GM19043 (cell line): ENCODE data around the gene RPL27A.

Source experiments
- ATAC-seq: cut with Tn5 transposase; IDR thresholded peaks from one replicate; pipeline ENCODE4 v1.9.1; 2021; ENCODE audit warnings: low read depth; ENCODE audit not compliant: unreplicated experiment

RPL27A gene

GRCh38 chr11:8672346-8672745, 10.2 kb upstream of the RPL27A start:
- no peak for ATAC-seq

DNA sequence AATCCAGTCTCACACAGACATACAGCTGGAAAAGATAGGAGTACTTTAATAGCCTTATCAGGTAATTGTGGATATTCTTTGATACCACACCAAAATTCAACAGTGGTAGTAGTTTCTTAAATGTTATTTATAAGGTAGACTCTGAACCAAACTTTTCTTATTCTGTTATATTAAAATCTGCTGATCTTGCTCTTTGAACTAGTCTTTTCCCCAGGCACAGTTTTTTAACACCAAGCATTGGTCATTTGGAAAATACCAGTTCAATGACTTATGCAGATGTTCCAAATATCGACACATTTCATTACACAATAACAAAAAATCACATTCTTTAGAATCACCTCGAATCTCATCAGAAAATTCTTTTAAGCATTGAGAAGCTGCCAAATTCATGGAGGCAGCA, 7.7 kb upstream of the RPL27A start:
- ATAC-seq: no peak

DNA sequence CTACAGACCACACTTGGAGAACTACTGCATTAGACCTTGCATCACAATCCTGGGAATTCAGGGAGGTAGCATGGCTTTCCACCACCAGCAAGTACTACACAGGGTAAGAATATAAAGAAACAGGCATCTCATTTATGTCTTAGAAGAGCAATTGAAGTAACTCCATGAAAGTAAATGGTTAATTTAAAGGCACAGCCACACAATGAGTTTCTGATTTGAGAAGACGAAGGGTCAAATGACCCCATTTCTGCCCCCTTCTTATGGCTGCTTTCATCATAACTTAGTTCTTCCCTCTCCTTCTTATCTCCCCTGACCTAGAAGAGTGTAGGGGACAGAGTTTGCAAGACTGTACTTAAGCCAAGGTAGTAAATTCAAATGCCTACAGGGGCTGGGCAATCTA, 6.1 kb upstream of the RPL27A start:
- ATAC-seq: no peak

GRCh38 chr11:8679006-8679405, 3.6 kb upstream of the RPL27A start:
- no peak for ATAC-seq

- ATAC-seq: peak; percentile 20
These were observed 722 bp upstream of the RPL27A start for GRCh38 chr11:8681837-8682302.

- ATAC-seq: no peak
These were observed 669 bp downstream of the RPL27A start for GRCh38 chr11:8683115-8683807.

GRCh38 chr11:8684600-8685290, 2.2 kb downstream of the RPL27A start:
- no peak for ATAC-seq

- ATAC-seq: no peak
These were observed 2.7 kb downstream of the RPL27A start for GRCh38 chr11:8685306-8685705.

GRCh38 chr11:8685820-8686219, 3.2 kb downstream of the RPL27A start:
- ATAC-seq: no peak

- no peak for ATAC-seq
These were observed 3.7 kb downstream of the RPL27A start for GRCh38 chr11:8686325-8686724.

DNA sequence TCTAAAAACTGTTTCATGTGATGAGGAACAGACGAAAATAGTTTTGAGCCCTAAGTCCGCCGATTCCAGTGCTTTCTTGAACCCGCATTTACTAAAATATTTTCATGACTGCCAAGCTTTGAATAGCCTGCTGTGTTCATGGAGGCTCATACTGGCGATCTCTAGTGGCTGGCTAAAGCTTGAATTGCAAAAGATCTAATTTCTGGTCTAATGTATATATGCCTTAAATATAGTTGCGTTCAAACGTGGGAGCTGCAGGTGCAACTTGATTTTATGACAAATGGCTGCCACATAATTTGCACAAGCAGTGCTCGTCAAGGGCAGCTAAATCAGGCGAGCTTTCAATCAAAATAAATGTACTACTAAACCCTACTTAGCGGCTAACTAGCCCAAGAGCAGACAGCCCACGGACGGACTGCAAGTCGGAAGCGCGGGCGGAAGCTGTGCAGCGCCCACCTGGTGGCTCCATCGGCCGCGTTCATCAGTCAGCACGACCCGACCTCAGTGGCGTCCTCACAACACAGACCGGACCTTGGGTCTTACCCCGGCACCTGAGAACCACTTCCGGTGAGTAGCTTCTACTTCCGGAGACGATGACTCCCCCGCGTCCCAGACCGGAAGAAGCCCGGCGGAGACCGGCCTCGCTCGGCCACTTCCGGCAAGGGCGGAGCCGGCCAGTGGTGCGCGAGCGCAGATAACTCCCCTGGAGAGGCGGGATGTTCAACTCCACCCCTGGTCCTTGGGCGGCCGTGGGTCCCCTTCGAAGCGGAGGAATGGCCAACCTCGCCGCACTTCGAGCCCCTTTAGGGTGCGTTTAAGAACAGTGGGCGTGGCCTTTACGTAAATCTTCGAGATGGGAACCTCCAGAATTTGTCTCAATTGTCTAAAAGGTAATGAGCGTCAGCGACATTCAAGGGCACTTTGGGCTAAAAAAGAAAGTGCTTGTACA, 6.1 kb downstream of the RPL27A start:
- peak; percentile 93 for ATAC-seq

- ATAC-seq: no peak
These were observed 7.2 kb downstream of the RPL27A start for GRCh38 chr11:8689726-8690255.

GRCh38 chr11:8690374-8691342, 8.1 kb downstream of the RPL27A start:
- ATAC-seq: no peak

DNA sequence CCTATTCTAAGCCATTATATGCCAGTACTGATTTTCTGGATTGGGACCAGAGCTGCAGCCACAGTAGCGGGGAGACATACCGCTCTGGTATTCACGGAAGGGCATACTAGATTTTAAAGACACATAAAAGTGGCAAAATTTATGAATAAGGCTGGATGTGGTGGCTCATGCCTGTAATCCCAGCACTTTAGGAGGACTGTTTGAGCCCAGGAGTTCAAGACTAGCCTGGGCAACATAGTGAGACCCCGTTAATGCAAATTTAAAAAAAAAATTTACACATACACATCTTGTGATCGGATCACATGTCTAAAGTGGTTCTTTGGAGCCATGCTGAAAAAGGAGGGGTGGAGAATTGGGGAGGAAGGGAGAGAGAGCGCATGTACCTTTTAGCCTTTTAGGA, 9.0 kb downstream of the RPL27A start:
- ATAC-seq: no peak

DNA sequence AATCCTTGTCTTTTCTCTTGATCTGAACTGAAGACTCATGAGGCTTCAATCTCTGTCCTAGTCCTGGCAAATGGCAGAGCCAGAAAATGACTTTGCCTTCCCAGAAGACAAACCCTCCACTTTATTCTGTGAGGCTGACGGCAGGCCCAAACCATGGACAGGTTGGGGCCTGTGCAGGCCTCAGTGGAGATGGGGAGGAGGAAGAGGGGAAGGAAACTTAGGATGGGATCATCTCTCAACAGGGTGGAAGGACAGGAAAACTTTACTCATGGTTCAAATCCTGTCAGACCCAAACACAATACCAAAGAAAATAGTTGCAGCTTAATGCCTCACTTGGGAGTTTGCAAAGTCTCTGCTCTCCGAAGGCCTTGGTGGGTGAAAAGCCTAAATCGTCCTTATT, 9.8 kb downstream of the RPL27A start:
- no peak for ATAC-seq

- no peak for ATAC-seq
These were observed 10.5 kb downstream of the RPL27A start for GRCh38 chr11:8693010-8693551.

DNA sequence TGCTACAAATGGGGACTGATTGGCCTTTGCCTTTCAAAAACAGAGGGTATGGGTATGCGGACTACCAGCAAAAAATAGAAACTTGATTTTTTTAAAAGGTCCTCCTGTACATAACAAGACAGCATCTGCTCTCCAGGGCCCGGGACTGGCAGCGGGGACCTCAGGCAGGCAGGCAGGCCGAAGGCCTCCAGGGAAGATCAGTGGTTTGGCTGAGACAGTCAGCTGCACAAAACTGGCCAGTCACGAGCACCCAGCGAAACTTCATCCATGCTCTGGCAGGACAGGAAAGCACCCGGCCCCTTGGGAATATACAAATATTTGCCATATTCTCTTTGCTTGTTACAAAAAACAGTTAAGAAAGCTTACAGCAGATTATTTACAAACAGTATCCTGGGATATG, 11.0 kb downstream of the RPL27A start:
- no peak for ATAC-seq

- ATAC-seq: no peak
These were observed 11.5 kb downstream of the RPL27A start for GRCh38 chr11:8694137-8694536.

GRCh38 chr11:8697054-8697453, 14.5 kb downstream of the RPL27A start:
- no peak for ATAC-seq
